ENCODE data around the gene CBS. TPM values are rescaled to one million over a fixed set of nuclear protein-coding genes. Genes with fewer than 3 reads are reported as not detected.
"Not testable (repeated sequence)": the region's sequence is repeated elsewhere in the genome, so short reads cannot be mapped to it uniquely, and the experiment has no call there.

CBS gene
- total RNA-seq (10 to 100 TPM in 1 of 9 donors, 1 to 10 TPM in 8; 3.5 to 22.1 (median 6.7) TPM), polyA plus RNA-seq (10 to 100 TPM in 1 of 2 donors, 1 to 10 TPM in 1; 6.0 to 22.2 TPM)
- long read RNA-seq, donor 1, transcript CBS-204 (17 exons, 2,605 nt) = major isoform, 20 of 38 reads
- long read RNA-seq, donor 1, partial matches to known transcripts = 10 of 38 reads
- long read RNA-seq, donor 1, other reads (novel, unspliced or antisense) = 8 of 38 reads
- long read RNA-seq, donor 2, transcript CBS-204 (17 exons, 2,605 nt) = major isoform, 26 of 43 reads
- long read RNA-seq, donor 2, partial matches to known transcripts = 4 of 43 reads
- long read RNA-seq, donor 2, other reads (novel, unspliced or antisense) = 11 of 43 reads
- long read RNA-seq, donor 3, transcript CBS-204 (17 exons, 2,605 nt) = major isoform, 12 of 20 reads
- long read RNA-seq, donor 3, partial matches to known transcripts = 1 of 20 reads
- long read RNA-seq, donor 3, other reads (novel, unspliced or antisense) = 5 of 20 reads

GRCh38 chr21:43075170-43076022 is at the start of gene CBS:
Gene CBS (minus strand): TSS chr21:43075835. CDS start chr21:43072193, 3,642 bp downstream.
- H3K36me3 ChIP-seq; H3K27ac ChIP-seq; intact Hi-C loops (cut with DNase I); H3K4me1 ChIP-seq; H3K27me3 ChIP-seq; DNase-seq; H3K9me3 ChIP-seq; H3K4me3 ChIP-seq: not testable (repeated sequence)
- no CpG with 5 or more reads among the region's 84 CpGs for WGBS, 4 donors
- peak in 3 of 4 donors; percentile 36 to 78 (median 69) for ATAC-seq

GRCh38 chr21:43115956-43116355 is 40.3 kb upstream of the CBS start:
- H3K27ac ChIP-seq; H3K4me3 ChIP-seq; H3K4me1 ChIP-seq; DNase-seq; intact Hi-C loops (cut with DNase I); H3K36me3 ChIP-seq; H3K27me3 ChIP-seq; H3K9me3 ChIP-seq; ATAC-seq: not testable (repeated sequence)
- WGBS, 4 donors = no CpG with 5 or more reads among the region's 4 CpGs

GRCh38 chr21:43114483-43114882 is 38.8 kb upstream of the CBS start:
- WGBS, 4 donors = 88 to 95% (median 92%) methylated on average over 4 to 5 of the region's 6 CpGs; no CpG with 5 or more reads in 1 of the 4 donors
- H3K4me1 ChIP-seq; H3K4me3 ChIP-seq; intact Hi-C loops (cut with DNase I); H3K27me3 ChIP-seq; ATAC-seq; H3K27ac ChIP-seq; H3K36me3 ChIP-seq; DNase-seq; H3K9me3 ChIP-seq: not testable (repeated sequence)

GRCh38 chr21:43109006-43109405 is 33.4 kb upstream of the CBS start:
- H3K27me3 ChIP-seq; DNase-seq; H3K9me3 ChIP-seq; H3K36me3 ChIP-seq; H3K4me3 ChIP-seq; H3K4me1 ChIP-seq; H3K27ac ChIP-seq; intact Hi-C loops (cut with DNase I); ATAC-seq: not testable (repeated sequence)
- WGBS, 4 donors = no CpG with 5 or more reads among the region's 7 CpGs

- H3K27ac ChIP-seq; H3K27me3 ChIP-seq; H3K4me1 ChIP-seq; H3K36me3 ChIP-seq; DNase-seq; H3K4me3 ChIP-seq; intact Hi-C loops (cut with DNase I); H3K9me3 ChIP-seq: not testable (repeated sequence)
- WGBS, 4 donors = no CpG with 5 or more reads among the region's 17 CpGs
- ATAC-seq = peak in 2 of 4 donors; percentile 14 to 42
These were observed 32.5 kb upstream of the CBS start for GRCh38 chr21:43108177-43108576.

GRCh38 chr21:43107794-43108137 is 32.1 kb upstream of the CBS start:
- H3K27me3 ChIP-seq; H3K4me1 ChIP-seq; DNase-seq; intact Hi-C loops (cut with DNase I); ATAC-seq; H3K9me3 ChIP-seq; H3K36me3 ChIP-seq; H3K27ac ChIP-seq; H3K4me3 ChIP-seq: not testable (repeated sequence)
- no CpG with 5 or more reads among the region's 17 CpGs for WGBS, 4 donors

GRCh38 chr21:43106965-43107793 is 31.5 kb upstream of the CBS start, which contains the start of gene U2AF1:
Gene U2AF1 (minus strand): TSS chr21:43107570. CDS start chr21:43107494, 76 bp downstream.
- peak in 3 of 5 donors; percentile 47 to 88 (median 84) for DNase-seq
- intact Hi-C loops (cut with DNase I); H3K4me1 ChIP-seq; H3K36me3 ChIP-seq; H3K9me3 ChIP-seq; H3K27me3 ChIP-seq: not testable (repeated sequence)
- Histone ChIP-seq H3K4me3 (peak within 1 kb of the TSS in 10 of 12 donors; percentile 52 to 94 (median 64)), H3K27ac (peak within 1 kb of the TSS in 9 of 12 donors; percentile 53 to 88 (median 77))
- WGBS, 4 donors = 0 to 1% methylated on average over 27 to 61 of the region's 107 CpGs; no CpG with 5 or more reads in 2 of the 4 donors
- ATAC-seq = peak; percentile 99

GRCh38 chr21:43104642-43105041 is 29.0 kb upstream of the CBS start:
- DNase-seq; H3K36me3 ChIP-seq; H3K9me3 ChIP-seq; H3K4me1 ChIP-seq; H3K27me3 ChIP-seq; intact Hi-C loops (cut with DNase I); H3K27ac ChIP-seq; ATAC-seq; H3K4me3 ChIP-seq: not testable (repeated sequence)
- 64 to 66% methylated on average over 2 of the region's 5 CpGs; no CpG with 5 or more reads in 2 of the 4 donors for WGBS, 4 donors

- H3K27ac ChIP-seq; H3K4me3 ChIP-seq; H3K9me3 ChIP-seq; intact Hi-C loops (cut with DNase I); ATAC-seq; H3K27me3 ChIP-seq; DNase-seq; H3K4me1 ChIP-seq; H3K36me3 ChIP-seq: not testable (repeated sequence)
- whole genome bisulfite sequencing, 4 donors = no CpG with 5 or more reads among the region's 4 CpGs
These were observed 26.6 kb upstream of the CBS start for GRCh38 chr21:43102281-43102680.

GRCh38 chr21:43101676-43102075 is 26.0 kb upstream of the CBS start:
- intact Hi-C loops (cut with DNase I); DNase-seq; H3K4me3 ChIP-seq; H3K27me3 ChIP-seq; H3K9me3 ChIP-seq; H3K27ac ChIP-seq; H3K36me3 ChIP-seq; H3K4me1 ChIP-seq: not testable (repeated sequence)
- WGBS, 4 donors = no CpG with 5 or more reads among the region's 5 CpGs
- peak in 1 of 4 donors; percentile 52 for ATAC-seq

Measured in heart left ventricle (tissue), 16 donors.